Pulmonary artery endothelial cell (primary cell): Measurements from ENCODE around the gene CD180. TPM values are rescaled to one million over a fixed set of nuclear protein-coding genes. Genes with fewer than 3 reads are reported as not detected.

Experiments
- DNase-seq: peaks from one replicate; pipeline ENCODE4 v3.0.0-alpha.2; 2011; ENCODE audit warnings: low read depth, low spot score
- total RNA-seq: library from RNA; depleted of rRNA; stranded (reverse); fragments of >200 nt; gene quantifications from 2 replicates; pipeline ENCODE4 v1.2.3, GENCODE V29; 2014

CD180 gene
- total RNA-seq, 1 donor from 2014 or later: not detected

DNA sequence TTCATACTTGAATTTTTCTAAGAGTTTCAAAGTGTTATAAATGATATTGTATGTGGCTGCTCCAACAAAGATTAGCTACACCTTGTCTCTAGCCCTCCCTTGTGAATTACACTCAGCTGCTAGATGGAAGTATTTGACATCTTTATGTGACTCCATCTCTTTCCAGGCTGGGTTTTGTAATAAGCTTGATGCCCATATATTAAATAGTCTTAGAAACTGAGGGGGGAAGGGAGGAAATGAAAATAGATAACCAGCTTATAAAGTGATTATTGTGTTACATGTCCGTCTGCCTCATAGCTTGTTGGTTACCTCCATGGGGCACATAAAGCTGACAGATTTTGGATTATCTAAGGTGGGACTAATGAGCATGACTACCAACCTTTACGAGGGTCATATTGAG is 63.4 kb downstream of the CD180 start:
- DNase-seq: no peak

DNA sequence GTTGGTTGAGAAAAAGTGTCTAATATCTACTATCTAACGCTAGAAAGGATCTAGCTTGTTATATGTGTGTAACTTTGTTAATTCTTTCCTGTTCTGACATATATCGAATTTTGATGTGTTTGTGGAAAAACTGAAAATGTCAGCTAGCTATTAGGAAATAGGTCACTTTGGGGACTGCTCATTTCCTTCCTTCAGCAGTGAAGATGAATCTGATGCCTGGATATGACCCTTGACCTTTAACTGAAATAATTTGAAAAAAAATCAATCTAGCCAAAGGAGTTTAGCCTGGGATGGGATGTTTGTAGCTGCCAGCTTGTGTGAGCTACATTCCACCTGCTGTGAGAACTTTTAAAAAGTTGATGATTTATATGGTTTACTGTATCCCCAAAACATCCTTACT is 66.8 kb downstream of the CD180 start:
- DNase-seq: no peak
